HL-60 (cell line): ENCODE results near the gene ARHGAP30.
A peak's percentile ranks its signal among the peaks of the same experiment; 100 is the strongest.
"Not testable (repeated sequence)": the region's sequence is repeated elsewhere in the genome, so short reads cannot be mapped to it uniquely, and the experiment has no call there.

Source experiments
- DNase-seq, 2 experiments: peaks; one replicate each; pipeline ENCODE4 v3.0.0-alpha.2; 2010 to 2020; ENCODE audit warnings: low read depth in 1 of 2, low spot score in 1 of 2
- H3K27ac ChIP-seq: fragments of 250-450 bp; sonication (Bioruptor Pico); replicated peaks from 2 replicates; pipeline ENCODE4 v1.5.1; 2020; ENCODE audit warnings: mild to moderate bottlenecking, moderate library complexity
- H3K27me3 ChIP-seq: fragments of 250-450 bp; sonication (Bioruptor Pico); 2 replicates; pipeline ENCODE4 v1.5.1; 2021; ENCODE audit warnings: mild to moderate bottlenecking, moderate library complexity; ENCODE audit not compliant: insufficient read depth, poor library complexity, severe bottlenecking
- H3K4me3 ChIP-seq: replicated peaks from 2 replicates; pipeline ENCODE4 v1.5.1; 2011; ENCODE audit warnings: mild to moderate bottlenecking, control low read depth, low read length; ENCODE audit not compliant: insufficient read depth
- CTCF ChIP-seq: IDR thresholded peaks from one replicate; pipeline ENCODE4 v1.5.1; 2011; ENCODE audit warnings: low read length, control low read depth, inconsistent platforms; ENCODE audit not compliant: insufficient read depth
- GABPA ChIP-seq: IDR thresholded peaks from 2 replicates; pipeline ENCODE4 v1.6.1; 2012; ENCODE audit warnings: low read depth
- POLR2AphosphoS5 ChIP-seq: IDR thresholded peaks from 2 replicates; pipeline ENCODE4 v1.6.1; 2012; ENCODE audit warnings: low read depth
- SPI1 ChIP-seq: IDR thresholded peaks from 2 replicates; pipeline ENCODE4 v1.6.1; 2012; ENCODE audit warnings: low read depth, mild to moderate bottlenecking, borderline replicate concordance
- TF ChIP-seq, protein P1 (sequence below): IDR thresholded peaks from 2 replicates; pipeline ENCODE4 v1.6.1; 2012; ENCODE audit warnings: low read depth; ENCODE audit not compliant: insufficient replicate concordance

The ARHGAP30 gene

DNA sequence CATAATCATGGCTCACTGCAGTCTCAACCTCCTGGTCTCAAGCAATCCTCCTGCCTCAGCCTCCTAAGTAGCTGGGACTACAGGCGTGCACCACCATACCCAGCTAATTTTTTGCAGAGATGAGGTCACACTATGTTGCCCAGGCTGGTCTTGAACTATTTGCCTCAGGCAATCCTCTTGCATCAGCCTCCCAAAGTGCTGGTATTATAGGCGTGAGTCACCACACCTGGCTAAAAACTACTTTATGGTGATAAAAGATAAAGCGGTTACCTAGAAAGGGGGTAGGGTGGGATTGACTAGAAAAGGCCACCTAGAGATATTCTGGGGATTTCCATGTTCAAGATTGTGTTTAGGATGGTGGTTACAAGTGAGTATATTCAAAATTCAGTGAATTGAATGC lies 35.9 kb downstream of the ARHGAP30 start:
- TF ChIP-seq POLR2AphosphoS5 (no peak), SPI1 (no peak)
- Histone ChIP-seq H3K4me3 (no peak overlapping the region), H3K27ac (no peak overlapping the region), H3K27me3 (no peaks in the 10 kb centered on the region)
- no peak for DNase-seq

DNA sequence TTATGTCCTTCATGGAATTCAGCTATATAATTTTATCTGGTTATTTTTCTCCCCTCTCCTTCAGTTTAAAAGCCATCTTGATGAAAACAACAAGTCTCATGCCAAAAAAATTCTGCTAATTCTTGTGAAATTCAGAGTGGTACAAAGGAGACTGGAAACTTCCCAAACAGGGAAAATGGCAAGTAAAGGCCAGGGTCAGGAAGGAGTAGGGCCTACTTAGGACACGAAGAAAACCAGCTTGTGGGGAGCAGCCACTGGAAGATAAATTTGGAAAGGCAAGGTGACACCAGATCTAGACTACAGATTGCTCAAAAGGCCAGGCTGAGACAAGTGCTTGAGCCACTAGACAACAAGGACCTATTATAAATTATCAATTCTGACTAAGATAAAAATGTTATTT lies 37.3 kb downstream of the ARHGAP30 start:
- no peak overlapping the region for H3K4me3 ChIP-seq
- no peaks in the 10 kb centered on the region for H3K27me3 ChIP-seq
- DNase-seq = no peak
- no peak for TF ChIP-seq CTCF
- no peak for TF ChIP-seq POLR2AphosphoS5
- no peak for TF ChIP-seq GABPA
- TF ChIP-seq, protein P1, sequence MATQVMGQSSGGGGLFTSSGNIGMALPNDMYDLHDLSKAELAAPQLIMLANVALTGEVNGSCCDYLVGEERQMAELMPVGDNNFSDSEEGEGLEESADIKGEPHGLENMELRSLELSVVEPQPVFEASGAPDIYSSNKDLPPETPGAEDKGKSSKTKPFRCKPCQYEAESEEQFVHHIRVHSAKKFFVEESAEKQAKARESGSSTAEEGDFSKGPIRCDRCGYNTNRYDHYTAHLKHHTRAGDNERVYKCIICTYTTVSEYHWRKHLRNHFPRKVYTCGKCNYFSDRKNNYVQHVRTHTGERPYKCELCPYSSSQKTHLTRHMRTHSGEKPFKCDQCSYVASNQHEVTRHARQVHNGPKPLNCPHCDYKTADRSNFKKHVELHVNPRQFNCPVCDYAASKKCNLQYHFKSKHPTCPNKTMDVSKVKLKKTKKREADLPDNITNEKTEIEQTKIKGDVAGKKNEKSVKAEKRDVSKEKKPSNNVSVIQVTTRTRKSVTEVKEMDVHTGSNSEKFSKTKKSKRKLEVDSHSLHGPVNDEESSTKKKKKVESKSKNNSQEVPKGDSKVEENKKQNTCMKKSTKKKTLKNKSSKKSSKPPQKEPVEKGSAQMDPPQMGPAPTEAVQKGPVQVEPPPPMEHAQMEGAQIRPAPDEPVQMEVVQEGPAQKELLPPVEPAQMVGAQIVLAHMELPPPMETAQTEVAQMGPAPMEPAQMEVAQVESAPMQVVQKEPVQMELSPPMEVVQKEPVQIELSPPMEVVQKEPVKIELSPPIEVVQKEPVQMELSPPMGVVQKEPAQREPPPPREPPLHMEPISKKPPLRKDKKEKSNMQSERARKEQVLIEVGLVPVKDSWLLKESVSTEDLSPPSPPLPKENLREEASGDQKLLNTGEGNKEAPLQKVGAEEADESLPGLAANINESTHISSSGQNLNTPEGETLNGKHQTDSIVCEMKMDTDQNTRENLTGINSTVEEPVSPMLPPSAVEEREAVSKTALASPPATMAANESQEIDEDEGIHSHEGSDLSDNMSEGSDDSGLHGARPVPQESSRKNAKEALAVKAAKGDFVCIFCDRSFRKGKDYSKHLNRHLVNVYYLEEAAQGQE = no peak
- TF ChIP-seq SPI1 = no peak
- H3K27ac ChIP-seq = 0 out of 2 replicates have a peak overlapping the region, but pooled peaks have one; percentile 14

DNA sequence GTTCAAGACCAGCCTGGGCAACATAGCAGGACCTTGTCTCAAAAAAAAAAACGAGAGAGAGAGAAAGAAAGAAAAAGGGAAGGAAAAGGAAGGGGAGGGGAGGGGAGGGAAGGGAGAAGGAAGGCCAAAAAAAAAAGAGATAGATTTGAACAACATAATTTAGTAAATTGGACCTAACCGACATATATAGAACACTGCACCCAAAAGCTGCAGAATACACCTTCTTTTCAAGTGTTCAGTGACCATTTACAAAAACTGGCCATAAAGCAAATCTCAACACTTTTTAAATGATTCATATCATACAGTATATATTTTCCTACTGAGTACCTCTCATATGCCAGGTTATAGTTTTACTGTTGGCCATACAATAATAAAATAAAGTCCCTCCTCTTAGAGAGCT lies 37.8 kb downstream of the ARHGAP30 start:
- Histone ChIP-seq H3K27me3 (no peaks in the 10 kb centered on the region), H3K4me3 (no peak overlapping the region), H3K27ac (no peak overlapping the region)
- TF ChIP-seq POLR2AphosphoS5 = no peak
- TF ChIP-seq, protein P1 = no peak
- no peak for DNase-seq

DNA sequence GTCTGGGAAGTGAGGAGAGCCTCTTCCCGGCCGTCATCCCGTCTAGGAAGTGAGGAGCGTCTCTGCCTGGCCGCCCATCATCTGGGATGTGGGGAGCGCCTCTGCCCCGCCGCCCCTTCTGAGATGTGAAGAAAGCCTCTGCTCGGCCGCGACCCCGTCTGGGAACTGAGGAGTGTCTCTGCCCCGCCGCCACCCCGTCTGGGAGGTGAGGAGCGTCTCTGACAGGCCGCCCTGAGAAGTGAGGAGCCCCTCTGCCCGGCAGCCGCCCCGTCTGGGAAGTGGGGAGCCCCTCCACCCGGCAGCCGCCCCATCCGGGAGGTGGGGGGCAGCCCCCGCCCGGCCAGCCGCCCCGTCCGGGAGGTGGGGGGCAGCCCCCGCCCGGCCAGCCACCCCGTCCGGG lies 40.2 kb downstream of the ARHGAP30 start:
- not testable (repeated sequence) for H3K27me3 ChIP-seq, H3K27ac ChIP-seq, DNase-seq, H3K4me3 ChIP-seq

DNA sequence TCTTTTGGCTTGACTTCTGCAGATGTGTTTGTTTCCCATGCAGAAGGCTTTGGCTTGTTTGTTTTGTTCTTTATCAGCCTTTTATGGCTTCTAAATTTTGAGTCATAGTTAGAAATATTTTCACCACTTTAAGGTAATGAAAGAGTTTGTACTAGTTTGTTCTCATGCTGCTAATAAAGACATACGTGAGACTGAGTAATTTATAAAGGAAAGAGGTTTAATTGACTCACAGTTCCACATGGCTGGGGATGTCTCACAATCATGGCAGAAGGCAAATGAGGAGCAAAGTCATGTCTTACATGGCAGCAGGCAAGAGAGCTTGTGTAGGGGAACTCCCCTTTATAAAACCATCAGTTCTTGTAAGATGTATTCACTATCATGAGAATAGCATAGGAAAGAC lies 42.7 kb downstream of the ARHGAP30 start:
- not testable (repeated sequence) for DNase-seq, H3K27ac ChIP-seq, H3K4me3 ChIP-seq, H3K27me3 ChIP-seq

DNA sequence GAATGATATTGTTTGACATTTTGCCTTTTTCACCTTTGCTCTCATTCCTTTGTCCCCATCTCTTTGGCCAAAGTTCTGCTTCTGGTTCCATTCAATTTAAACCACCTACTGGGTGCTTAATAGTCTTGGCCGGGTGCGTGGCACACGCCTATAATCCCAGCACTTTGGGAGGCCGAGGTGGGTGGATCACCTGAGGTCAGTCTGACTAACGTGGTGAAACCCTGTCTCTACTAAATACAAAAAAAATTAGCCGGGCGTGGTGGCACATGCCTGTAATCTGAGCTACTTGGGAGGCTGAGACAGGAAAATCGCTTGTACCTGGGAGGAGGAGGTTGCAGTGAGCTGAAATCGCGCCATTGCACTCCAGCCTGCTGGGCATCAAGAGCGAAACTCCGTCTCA lies 47.3 kb downstream of the ARHGAP30 start:
- H3K27ac ChIP-seq, H3K27me3 ChIP-seq, H3K4me3 ChIP-seq, DNase-seq: not testable (repeated sequence)

DNA sequence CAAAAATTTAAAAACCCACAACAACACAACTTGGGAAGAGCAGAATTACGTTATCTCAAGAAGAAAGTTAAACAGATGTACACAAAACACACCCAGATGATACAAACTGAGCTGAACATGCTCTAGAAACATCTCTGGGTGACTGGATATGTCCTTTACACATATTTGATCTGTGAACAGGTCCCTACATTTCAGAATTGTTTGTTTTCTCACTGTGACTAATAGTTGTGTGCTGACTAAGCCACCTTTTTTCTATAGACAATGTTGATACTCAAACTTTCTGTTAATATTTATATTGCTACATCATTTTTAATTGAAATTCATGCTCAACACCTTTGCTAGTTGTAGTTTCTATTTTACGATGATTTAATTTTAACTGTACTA lies 47.7 kb downstream of the ARHGAP30 start:
- TF ChIP-seq SPI1 (no peak), POLR2AphosphoS5 (no peak), GABPA (no peak), CTCF (no peak)
- TF ChIP-seq, protein P1 = no peak
- Histone ChIP-seq H3K27ac (no peak overlapping the region; the same call in 1 of the 2 replicates), H3K4me3 (no peak overlapping the region), H3K27me3 (no peaks in the 10 kb centered on the region)
- DNase-seq = no peak
